Motor neuron (in vitro differentiated cells): ENCODE measurements around the gene NCAM1. TPM values are rescaled to one million over a fixed set of nuclear protein-coding genes. Genes with fewer than 3 reads are reported as not detected.

ENCODE experiments used
- ATAC-seq, 8 experiments: fragments of 200-7000 bp; cut with Tn5 transposase; replicated peaks in 6 of 8; 2 replicates each; pipeline ENCODE4 v1.8.0; 2021; ENCODE audit warnings: mild to moderate bottlenecking in 8 of 8, moderate library complexity in 8 of 8
- H3K27ac ChIP-seq, 2 donors: fragments of 250-450 bp; sonication (Bioruptor Pico); 2 replicates each; pipeline ENCODE4 v1.9.0; 2021; ENCODE audit warnings: antibody characterized with exemption in 2 of 2, mild to moderate bottlenecking in 2 of 2, moderate library complexity in 1 of 2
- H3K4me1 ChIP-seq, 2 donors: fragments of 250-450 bp; sonication (Bioruptor Pico); replicated peaks in 1 of 2; 2 replicates each; pipeline ENCODE4 v1.6.1; 2021; ENCODE audit warnings: antibody characterized with exemption in 2 of 2, mild to moderate bottlenecking in 2 of 2, moderate library complexity in 1 of 2
- H3K4me3 ChIP-seq, 5 donors: fragments of 250-450 bp; sonication (Bioruptor Pico); 2 replicates each; pipeline ENCODE4 v1.9.0; 2021; ENCODE audit warnings: antibody characterized with exemption in 5 of 5, mild to moderate bottlenecking in 5 of 5, moderate library complexity in 4 of 5
- WGBS, 10 experiments: fragments of 450-650 bp; shearing (Covaris generic); methylation state at CpG; one replicate each; pipeline ENCODE4 v1.0.0; 2022; 5-methylcytosine and 5-hydroxymethylcytosine counted together
- in situ Hi-C, 9 experiments: fragments of 400-800 bp; cut with MboI; loops; one replicate each; pipeline ENCODE4 v1.15.0; 2021; ENCODE audit warnings: low sequenced_read_pairs in 9 of 9, low pct_unique_long_range_greater_than_20kb in 2 of 9; ENCODE audit not compliant: unreplicated experiment in 9 of 9
- total RNA-seq, 8 experiments: library from RNA; unstranded; fragments of 300-600 nt; gene quantifications; 2 replicates each; pipeline versions ENCODE4 v1.2.3 to v1.2.4, GENCODE V29; 2022

NCAM1 gene
- total RNA-seq, 8 experiments from 2014 or later = 33.9 to 382 (median 290) TPM

GRCh38 chr11:113173126-113173525, 211.9 kb downstream of the NCAM1 start:
- in situ Hi-C loops = no loop called here
- Histone ChIP-seq H3K4me1 (peaks cover 47 to 50% of the 10 kb centered on the region in 2 donors), H3K27ac (no peak overlapping the region), H3K4me3 (no peak overlapping the region)
- no peak for ATAC-seq
- 20 to 100% (median 69%) methylated on average over 1 to 3 of the region's 4 CpGs; no CpG with 5 or more reads in 4 of the 10 experiments for WGBS, 10 experiments

- in situ Hi-C loops = no loop called here
- peaks cover 51 to 55% of the 10 kb centered on the region in 2 donors for H3K4me1 ChIP-seq
- peak in 2 of 8 experiments; percentile 27 to 58 for ATAC-seq
- no peak overlapping the region for H3K4me3 ChIP-seq
- 0 to 89% (median 55%) methylated on average over 1 of the region's 1 CpG; no CpG with 5 or more reads in 2 of the 10 experiments for WGBS, 10 experiments
- H3K27ac ChIP-seq = no peak overlapping the region
Observed at GRCh38 chr11:113174882-113175281, 213.7 kb downstream of the NCAM1 start.

GRCh38 chr11:113176599-113177360, 215.6 kb downstream of the NCAM1 start:
- H3K4me3 ChIP-seq = no peak overlapping the region
- peak in 7 of 8 experiments; percentile 27 to 98 (median 54) for ATAC-seq
- no peak overlapping the region for H3K27ac ChIP-seq
- in situ Hi-C loops = no loop called here
- peaks cover 48 to 54% of the 10 kb centered on the region in 2 donors for H3K4me1 ChIP-seq

DNA sequence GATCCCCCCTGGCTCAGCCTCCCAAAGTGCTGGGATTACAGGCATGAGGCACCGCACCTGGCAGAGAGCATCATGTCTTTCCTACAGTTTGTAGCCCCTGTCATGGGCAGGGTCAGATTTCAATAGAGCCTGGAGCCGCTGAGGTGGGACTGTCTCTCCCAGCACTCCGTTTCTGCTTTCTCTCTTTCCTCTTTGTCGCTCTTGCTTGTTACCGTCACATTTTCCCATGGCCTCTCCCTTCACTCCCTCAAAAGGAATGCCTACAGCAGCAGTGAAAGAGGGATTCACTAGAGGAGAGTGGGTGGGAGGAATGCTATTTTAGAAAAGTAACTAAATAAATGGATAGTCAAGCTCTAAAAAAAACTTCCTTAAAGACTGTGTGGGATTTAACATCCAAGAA, 216.5 kb downstream of the NCAM1 start:
- ATAC-seq = no peak
- WGBS, 10 experiments = 31 to 100% (median 85%) methylated on average over 1 to 5 of the region's 5 CpGs; no CpG with 5 or more reads in 4 of the 10 experiments
- peaks cover 40 to 46% of the 10 kb centered on the region in 2 donors for H3K4me1 ChIP-seq
- in situ Hi-C loops = no loop called here
- H3K27ac ChIP-seq = no peak overlapping the region
- H3K4me3 ChIP-seq = no peak overlapping the region

- Histone ChIP-seq H3K27ac (no peak overlapping the region), H3K4me1 (peaks cover 33 to 42% of the 10 kb centered on the region in 2 donors), H3K4me3 (no peak overlapping the region)
- WGBS, 10 experiments = 56 to 100% (median 82%) methylated on average over 3 to 8 of the region's 10 CpGs; no CpG with 5 or more reads in 2 of the 10 experiments
- ATAC-seq = peak in 5 of 8 experiments; percentile 21 to 73 (median 35)
- in situ Hi-C loops = no loop called here
Observed at GRCh38 chr11:113178381-113179070, 217.3 kb downstream of the NCAM1 start.

DNA sequence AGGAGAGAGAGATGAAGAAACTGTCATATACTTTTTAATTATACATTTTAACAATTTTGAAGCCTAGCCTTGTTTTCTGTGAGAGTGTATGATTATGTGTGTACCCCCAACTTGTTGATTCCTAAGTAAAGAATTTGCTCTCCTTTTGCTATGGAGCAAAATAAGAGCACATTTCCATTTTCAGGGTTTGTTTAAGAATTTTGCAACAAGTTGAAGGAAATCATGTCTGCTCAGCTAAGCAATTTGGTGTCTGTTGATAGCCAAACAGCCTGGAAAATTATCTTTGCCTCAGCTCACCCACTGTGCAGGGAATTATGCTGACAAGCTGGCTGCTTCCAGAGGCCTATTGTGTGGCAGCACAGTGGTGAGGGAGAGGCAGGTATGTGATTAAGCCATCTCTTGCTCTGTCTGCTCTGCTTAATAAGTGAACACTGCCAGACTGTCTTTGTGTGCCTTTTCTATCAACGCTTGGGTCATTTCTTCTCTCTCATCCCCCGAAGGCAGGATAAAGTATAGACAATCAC, 218.0 kb downstream of the NCAM1 start:
- Histone ChIP-seq H3K27ac (no peak overlapping the region), H3K4me3 (no peak overlapping the region), H3K4me1 (peaks cover 33 to 42% of the 10 kb centered on the region in 2 donors)
- in situ Hi-C loops = no loop called here
- ATAC-seq = peak in 5 of 8 experiments; percentile 46 to 83 (median 64)
- WGBS, 10 experiments = 14 to 100% (median 50%) methylated on average over 1 to 2 of the region's 2 CpGs; no CpG with 5 or more reads in 2 of the 10 experiments

DNA sequence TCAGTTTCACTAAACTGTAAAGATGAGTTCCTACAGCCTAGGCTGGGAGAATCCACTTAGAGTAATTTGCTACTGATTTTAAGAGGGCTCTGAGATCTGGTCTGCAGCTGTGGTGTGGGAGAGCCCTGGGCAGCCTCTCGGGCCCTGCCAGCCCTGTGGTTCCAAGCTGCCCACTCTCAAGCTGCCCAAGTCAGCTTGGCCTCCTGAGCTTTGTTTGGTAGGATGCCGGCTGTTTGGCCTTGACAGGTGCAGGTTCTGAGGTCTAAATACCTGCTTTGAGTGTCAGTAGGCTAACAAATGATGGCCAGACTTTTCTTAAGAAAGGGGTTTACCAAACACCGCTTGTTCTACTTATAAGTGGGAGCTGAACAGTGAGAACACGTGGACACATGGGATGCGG, 219.9 kb downstream of the NCAM1 start:
- no peak for ATAC-seq
- WGBS, 10 experiments = 80 to 100% (median 93%) methylated on average over 2 to 5 of the region's 5 CpGs; no CpG with 5 or more reads in 2 of the 10 experiments
- Histone ChIP-seq H3K4me1 (peaks cover 26 to 51% of the 10 kb centered on the region in 2 donors), H3K4me3 (no peak overlapping the region), H3K27ac (no peak overlapping the region)
- in situ Hi-C loops = no loop called here

DNA sequence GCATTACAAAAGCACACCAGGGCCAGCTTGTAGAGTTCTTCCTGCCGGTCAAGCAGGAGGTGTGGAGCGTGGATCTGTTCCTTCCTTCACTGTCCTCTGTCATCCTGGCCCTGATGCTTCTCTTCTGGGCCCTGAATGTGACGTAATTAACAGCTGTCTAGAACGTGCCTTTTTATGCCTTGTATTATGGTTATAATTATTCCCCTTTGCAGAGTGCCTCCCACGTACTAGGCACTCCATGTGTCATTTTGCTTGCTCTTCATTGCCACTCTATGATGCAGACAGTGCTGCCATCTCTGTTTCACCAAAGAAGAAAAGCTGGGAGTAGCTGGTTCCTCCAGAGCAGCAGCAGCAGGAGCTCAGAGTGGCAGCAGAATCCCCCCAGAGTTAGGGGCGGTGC, 221.1 kb downstream of the NCAM1 start:
- WGBS, 10 experiments = 45 to 100% (median 86%) methylated on average over 1 to 4 of the region's 6 CpGs; no CpG with 5 or more reads in 3 of the 10 experiments
- no peak for ATAC-seq
- Histone ChIP-seq H3K4me3 (no peak overlapping the region), H3K4me1 (peaks cover 21 to 50% of the 10 kb centered on the region in 2 donors), H3K27ac (no peak overlapping the region)
- in situ Hi-C loops = no loop called here

DNA sequence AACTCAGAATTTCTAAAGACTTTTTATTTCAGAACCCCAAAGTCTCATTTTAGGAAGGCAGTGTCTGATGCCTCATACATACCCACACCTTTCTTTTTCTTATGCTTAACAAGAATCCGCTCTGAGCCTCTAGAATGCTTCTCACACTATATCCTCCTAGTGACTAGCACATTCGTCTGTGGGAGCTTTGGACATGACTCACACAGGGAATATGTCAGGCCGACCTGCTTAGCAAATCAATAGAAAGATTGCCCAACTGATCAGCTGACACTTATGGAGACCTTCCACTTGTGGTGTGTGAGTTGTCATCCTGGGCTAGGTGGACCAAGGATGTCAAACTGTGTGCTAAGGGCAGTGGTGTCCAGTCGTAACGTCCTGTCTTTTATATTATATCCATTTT, 223.3 kb downstream of the NCAM1 start:
- Histone ChIP-seq H3K27ac (peak overlapping the region in 1 of 2 donors; percentile 32), H3K4me3 (no peak overlapping the region), H3K4me1 (peaks cover 13 to 50% of the 10 kb centered on the region in 2 donors)
- in situ Hi-C loops = no loop called here
- ATAC-seq = peak in 7 of 8 experiments; percentile 90 to 99 (median 97)
- WGBS, 10 experiments = 29 to 100% (median 48%) methylated on average over 1 to 4 of the region's 5 CpGs; no CpG with 5 or more reads in 1 of the 10 experiments

DNA sequence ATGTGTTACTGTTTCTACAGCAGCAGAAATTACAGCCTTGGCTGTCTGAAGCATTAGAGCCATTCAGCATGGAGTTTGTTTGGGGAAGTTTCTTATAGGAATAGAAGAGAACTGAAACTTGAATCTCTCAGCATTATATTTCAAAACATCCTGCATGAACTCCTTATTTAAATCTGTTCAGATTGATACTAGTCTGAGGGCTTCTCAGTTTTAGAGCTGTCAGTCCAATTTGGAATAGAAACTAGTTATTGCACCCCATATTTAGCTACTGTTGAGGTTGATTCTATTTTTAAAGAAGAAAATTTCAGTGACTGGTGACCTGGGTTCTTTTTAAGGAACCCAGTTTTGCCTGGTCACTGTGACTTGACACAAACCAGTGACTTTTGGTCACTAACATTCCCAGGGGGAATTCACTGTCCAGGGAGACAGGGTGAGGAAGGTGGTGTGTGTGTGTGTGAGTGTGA, 227.2 kb downstream of the NCAM1 start:
- Histone ChIP-seq H3K27ac (no peak overlapping the region), H3K4me3 (no peak overlapping the region), H3K4me1 (peaks cover 41 to 66% of the 10 kb centered on the region in 2 donors)
- ATAC-seq = no peak
- in situ Hi-C loops = no loop called here

DNA sequence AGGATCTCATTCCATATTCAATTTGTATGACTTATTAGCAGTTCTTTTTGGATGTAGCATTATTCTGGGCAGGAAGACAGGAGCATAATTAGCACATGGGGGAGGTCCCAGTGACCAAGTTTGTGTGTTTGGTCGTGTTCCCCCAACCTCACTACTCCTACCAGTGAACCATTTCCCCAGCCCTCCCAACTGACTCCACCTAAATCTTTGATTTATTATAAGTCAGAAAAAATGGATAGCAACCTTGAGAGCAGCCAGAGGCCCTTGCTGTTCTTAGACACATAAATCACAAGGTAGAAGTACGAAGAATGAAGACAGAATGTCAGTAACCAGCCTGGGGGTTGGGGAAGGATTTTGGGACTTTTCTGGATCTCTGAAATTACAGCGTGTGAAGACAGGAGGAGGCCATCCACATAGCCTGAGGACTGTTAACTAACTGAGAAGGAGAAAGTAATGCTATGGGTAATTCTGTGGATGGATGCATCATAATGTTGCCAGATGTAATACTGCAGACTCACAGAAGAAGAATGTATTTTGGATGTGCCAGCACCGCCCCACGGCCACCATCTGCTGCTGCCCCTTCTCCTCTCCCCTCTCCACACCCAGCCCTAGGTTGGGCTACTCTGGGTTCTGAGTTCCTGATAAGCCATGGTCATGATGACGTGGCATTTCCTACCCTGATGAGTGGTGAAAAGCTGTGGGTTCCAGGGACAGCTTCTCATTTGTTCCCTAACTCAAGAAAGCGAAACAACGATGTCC, 228.9 kb downstream of the NCAM1 start:
- WGBS, 10 experiments = 0 to 100% (median 60%) methylated on average over 1 to 8 of the region's 8 CpGs; no CpG with 5 or more reads in 1 of the 10 experiments
- H3K4me3 ChIP-seq = no peak overlapping the region
- peaks cover 43 to 66% of the 10 kb centered on the region in 2 donors for H3K4me1 ChIP-seq
- no peak overlapping the region for H3K27ac ChIP-seq
- peak in 6 of 8 experiments; percentile 47 to 94 (median 72) for ATAC-seq
- in situ Hi-C loops = no loop called here

- peaks cover 43 to 56% of the 10 kb centered on the region in 2 donors for H3K4me1 ChIP-seq
- in situ Hi-C loops = no loop called here
- peak in 6 of 8 experiments; percentile 9 to 49 (median 38) for ATAC-seq
- no peak overlapping the region for H3K4me3 ChIP-seq
- H3K27ac ChIP-seq = peak overlapping the region in 1 of 2 donors; percentile 38
- 32 to 85% (median 50%) methylated on average over 2 to 7 of the region's 8 CpGs for WGBS, 10 experiments
Observed at GRCh38 chr11:113192121-113192925, 231.1 kb downstream of the NCAM1 start.
